Left colon (tissue), 2 donors: ENCODE measurements around the gene DDC. TPM values are rescaled to one million over a fixed set of nuclear protein-coding genes. Genes with fewer than 3 reads are reported as not detected.
"Not testable (repeated sequence)": the region's sequence is repeated elsewhere in the genome, so short reads cannot be mapped to it uniquely, and the experiment has no call there.

Experiments
- ATAC-seq: fragments of 200-7000 bp; cut with Tn5 transposase; one replicate; pipeline ENCODE4 v1.9.1; 2020; ENCODE audit warnings: mild to moderate bottlenecking, moderate library complexity
- DNase-seq, 2 donors: peaks; one replicate each; pipeline ENCODE4 v3.0.0-alpha.2; 2020
- intact Hi-C, 2 donors: fragments of 100-400 bp; cut with DNase I in 1 of 2; cut with micrococcal nuclease in 1 of 2; formaldehyde crosslinking; loops; one replicate each; pipeline versions ENCODE4 v1.11.2 to v1.14.0; 2022; cut with DNase I, micrococcal nuclease
- total RNA-seq, 2 donors: library from RNA; stranded (reverse); fragmentation: NEBNext Ultra II Directional; extraction: Animal tissue kit (Norgen Biotek cat#: 25700); gene quantifications; one replicate each; pipeline ENCODE4 v1.2.1, GENCODE V29; 2021
- donor health status: DM: no; HTN: no; CAD: no.
- donor health status: DM: yes; HTN: yes; CAD: no.

DDC gene
- total RNA-seq, 2 donors from 2014 or later: 69.3 to 74.7 TPM

- intact Hi-C loops: no loop called here
- no peak for ATAC-seq
- DNase-seq: no peak
Measured at GRCh38 chr7:50560865-50561351, 4.3 kb downstream of the DDC start.

DNA sequence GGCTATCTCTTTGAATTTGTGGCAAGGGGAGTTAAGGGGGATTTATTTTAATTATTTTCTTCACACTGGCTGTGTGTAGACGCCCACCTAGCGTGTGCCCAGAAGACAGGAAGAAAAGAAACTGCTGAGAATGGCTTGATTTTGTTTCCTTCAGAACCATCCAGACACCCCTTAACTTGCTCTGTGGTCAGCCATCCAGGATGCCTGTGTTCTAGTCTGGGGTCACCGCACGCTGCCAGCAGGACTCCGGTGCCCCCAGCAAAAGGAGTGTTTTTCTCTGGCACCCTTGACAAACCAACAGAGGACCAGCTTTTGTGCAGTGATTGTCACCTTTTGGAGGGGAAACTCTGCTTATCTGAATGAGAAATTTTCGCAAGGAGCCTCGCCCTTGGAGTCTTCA is 5.3 kb downstream of the DDC start:
- ATAC-seq: no peak
- intact Hi-C loops: no loop called here

DNA sequence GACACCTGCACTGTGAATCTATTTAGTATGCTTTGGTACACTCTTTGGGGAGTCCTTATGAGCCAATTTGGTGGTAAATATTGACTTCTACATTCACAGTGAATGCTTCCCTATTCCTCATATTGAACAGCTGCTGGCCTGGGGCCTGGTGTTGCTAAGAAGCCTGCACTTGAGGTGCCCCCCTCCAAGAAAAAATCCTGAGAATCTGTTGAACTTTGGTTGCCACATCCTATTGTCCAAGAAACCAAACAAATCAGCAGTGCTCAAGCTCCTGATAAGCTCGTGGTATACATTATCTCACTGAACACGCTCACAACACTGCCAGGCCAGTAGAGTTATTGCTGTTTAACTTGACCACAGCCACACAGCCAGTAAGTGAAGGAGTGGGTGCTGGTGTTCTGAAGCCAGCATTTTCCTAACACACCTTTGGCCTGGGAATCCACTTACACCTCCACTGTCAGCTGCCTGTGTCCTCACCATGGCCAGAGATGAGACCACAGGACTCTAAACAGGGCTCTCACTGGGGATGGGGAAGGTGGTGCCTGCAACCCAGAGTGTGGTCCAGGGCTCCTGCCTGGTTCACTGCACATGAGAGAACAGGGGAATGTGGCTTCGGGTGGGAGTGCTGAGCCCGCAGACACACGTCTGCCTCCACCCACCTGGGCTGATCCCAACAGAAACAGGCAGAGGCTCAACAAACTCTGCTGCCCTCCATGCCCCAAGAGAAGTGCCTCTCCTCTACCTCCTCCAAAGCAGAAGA is 6.7 kb downstream of the DDC start:
- ATAC-seq (peak; percentile 20), DNase-seq (no peak)
- intact Hi-C loops: no loop called here

More for the DNA sequence above, 5.3 kb downstream of the DDC start:
- DNase-seq: no peak

DNA sequence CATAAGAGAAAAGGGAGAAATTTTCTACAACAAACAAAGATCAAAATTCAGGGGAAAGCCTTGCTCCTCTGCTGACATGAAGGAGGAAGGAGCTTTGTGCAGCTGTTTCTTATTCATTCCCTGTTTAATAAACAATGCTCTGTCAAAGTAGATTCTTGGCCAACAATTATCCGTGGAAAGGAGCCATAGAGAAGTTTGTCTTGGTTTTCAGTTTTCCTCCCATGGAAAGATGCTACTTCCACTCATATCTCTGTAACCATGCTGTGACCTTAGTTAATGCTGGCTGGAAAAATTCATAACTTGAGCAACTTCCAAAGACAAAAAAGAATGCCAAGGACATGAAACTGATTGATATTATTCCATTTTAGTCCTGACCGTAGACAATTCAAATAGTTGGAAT is 8.1 kb downstream of the DDC start:
- no peak for ATAC-seq

GRCh38 chr7:50556247-50556991 is 8.8 kb downstream of the DDC start:
- ATAC-seq: peak; percentile 89
- intact Hi-C loops: no loop called here
- peak in 1 of 2 donors; percentile 50 for DNase-seq

More for the DNA sequence above, 8.1 kb downstream of the DDC start:
- intact Hi-C loops: no loop called here
- DNase-seq: no peak

DNA sequence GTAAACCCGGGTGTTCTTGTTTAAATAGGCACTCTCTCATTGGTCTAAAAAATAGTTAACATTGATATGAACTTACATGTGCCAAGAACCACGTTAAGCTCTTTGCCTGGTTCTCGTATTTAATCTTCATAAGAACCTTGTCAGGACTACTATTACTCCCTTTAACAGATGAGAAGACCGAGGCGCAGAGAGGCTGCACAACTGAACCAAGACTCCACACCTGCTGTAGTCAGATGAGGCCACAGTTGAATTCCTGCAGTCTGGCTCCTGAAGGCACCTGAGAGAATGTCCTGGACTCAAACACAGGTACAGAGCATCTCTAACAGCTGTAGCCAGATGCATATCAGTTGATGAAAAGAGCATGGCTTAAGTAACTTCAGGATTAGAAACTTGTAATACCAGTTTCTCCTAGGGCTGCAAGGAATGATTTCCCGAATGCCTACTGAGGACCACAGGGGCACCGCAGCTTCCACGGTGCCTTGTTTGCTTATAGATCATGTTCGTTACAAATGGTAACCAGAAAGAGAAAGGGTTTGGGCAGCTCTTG is 9.5 kb downstream of the DDC start:
- intact Hi-C loops: no loop called here
- ATAC-seq (no peak), DNase-seq (no peak)

DNA sequence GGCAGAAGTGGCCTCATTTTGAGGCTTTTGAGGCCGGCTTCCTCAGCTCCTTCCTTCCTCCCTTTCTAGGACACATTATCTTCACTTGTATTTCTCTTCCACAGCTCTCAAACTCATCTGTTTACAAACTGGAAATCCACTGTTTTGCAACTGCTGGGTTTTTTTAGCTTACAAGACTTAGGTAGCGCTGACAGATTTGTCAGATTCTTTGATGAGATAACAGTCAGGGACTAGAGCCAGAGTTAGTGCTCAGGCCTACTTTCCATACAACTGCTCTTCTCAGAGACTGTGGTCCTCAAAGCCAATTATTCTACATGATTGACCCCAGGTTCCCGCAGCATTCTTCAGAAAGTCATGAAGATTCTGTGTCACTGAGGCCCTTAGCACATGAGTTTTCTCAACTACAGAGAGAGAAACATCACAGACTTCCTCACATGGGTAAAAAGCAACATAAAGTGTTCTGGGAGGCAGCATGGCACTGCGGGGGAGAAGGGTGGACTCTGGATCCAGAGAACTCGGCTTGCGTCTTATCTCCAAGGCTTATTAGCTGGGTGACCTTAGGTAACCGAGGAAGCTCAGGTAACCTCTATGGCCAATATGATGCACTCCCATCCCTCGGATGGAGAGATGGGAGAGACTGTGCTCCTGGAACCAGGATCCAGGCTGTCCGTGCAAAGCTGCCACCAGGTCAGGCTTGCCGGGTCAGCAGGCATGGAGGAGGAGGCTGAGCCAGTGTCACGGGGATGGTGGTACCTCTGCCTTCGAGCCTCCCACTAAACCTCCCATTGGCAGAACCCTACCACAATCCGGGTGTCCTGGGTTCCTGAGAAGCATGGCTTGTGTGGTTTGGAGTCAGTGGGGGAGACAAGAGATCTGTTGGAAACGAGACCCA is 10.5 kb downstream of the DDC start:
- intact Hi-C loops: no loop called here
- DNase-seq: no peak
- ATAC-seq: no peak

GRCh38 chr7:50553973-50554372 is 11.2 kb downstream of the DDC start:
- intact Hi-C loops: no loop called here
- ATAC-seq: no peak
- DNase-seq: no peak

DNA sequence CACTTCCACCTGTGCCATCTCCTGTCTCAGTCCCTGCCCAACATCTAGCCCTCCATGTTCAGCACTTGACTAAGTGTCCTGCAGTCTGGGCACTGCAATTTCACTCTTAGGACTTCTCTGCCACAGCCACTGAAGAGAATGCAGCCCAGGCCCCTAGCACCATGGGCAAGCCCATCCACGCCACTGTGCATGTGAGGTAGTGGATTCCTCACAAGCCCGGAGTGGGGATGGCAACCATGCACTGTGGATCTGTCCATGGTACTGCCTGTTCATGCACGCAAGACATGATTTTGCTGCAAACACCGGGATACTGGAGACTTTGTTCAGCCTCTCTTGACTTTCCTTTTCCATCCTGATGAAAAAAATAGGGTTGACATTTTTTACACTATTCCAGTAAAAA is 12.3 kb downstream of the DDC start:
- DNase-seq (no peak), ATAC-seq (no peak)
- intact Hi-C loops: no loop called here

GRCh38 chr7:50552139-50552538 is 13.1 kb downstream of the DDC start:
- intact Hi-C loops: no loop called here
- ATAC-seq (peak; percentile 65), DNase-seq (no peak)

GRCh38 chr7:50545613-50546012 is 19.6 kb downstream of the DDC start:
- ATAC-seq, DNase-seq, intact Hi-C loops: not testable (repeated sequence)

GRCh38 chr7:50544992-50545391 is 20.2 kb downstream of the DDC start:
- no peak for DNase-seq
- intact Hi-C loops: no loop called here
- no peak for ATAC-seq

DNA sequence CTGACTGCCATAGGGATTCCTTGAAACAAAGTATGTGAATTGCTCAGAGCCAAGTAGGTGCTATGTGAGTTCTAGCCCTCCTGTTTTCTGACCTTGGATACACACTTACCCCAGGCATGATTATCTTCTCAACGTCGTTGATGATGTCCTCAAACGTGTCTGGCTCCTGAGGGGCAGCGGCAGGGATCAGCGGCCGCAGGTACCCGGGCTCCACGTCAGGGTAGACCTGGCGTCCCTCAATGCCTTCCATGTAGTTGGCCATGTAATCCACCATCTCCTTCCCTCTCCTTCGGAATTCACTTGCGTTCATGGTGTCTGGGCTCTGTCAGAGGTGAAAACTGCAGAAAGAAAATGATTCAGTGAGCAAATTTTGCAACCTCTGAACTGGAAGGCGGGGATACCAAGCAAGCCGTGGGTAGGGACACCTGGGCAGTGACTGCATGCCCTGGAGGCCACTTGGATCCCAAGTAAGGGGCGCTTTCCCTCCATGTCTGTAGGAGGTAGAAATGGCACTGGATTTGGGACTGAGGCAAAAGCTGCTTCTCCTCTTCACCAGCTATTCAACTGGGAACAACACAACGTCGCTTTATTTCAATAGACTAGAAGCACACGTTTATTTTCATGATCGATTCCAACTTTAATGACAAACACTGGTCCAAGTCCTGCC is 21.3 kb downstream of the DDC start:
- intact Hi-C loops: no loop called here
- ATAC-seq: no peak
- DNase-seq: no peak

- ATAC-seq: no peak
- intact Hi-C loops: no loop called here
Measured at GRCh38 chr7:50542132-50542531, 23.1 kb downstream of the DDC start.

DNA sequence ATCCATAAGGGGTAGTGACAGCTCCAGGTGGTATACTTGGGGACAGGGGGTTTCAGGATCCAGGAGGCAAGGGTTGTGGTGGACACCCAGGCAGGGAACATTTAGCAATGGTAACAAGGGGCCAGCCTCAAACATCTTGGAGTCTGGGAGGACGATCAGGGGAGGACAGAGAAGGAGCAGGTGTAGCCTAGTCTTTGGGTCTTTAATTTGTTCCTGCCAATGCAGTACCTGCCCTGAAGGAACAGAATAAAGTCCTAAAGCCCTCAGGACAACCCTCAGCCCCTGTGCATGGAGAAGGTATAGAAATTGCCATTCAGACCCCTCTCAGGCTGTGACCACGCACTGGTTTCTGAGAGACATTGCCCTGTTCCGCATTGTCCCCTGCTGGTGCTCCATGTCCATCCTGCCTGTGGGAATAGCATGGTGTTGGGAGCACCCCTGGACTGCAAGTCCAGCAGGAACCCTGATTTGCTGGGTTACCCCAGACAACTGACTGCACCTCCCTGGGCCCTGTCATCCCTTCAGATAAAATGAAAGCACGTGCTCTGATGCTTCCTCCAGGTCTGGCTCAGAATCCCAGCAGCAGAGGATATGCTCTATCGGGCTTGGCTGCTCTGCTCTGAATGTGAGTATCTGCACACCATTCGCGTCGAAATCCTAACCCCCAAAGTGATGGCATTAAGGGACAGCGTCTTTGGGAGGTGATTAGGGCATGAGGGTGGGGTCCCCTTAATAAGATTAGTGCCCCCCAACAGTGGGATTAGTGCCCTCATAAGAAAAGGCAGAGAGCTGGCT is 24.2 kb downstream of the DDC start:
- intact Hi-C loops: no loop called here
- no peak for ATAC-seq
- DNase-seq: no peak

More at GRCh38 chr7:50542132-50542531, 23.1 kb downstream of the DDC start:
- DNase-seq: no peak

DNA sequence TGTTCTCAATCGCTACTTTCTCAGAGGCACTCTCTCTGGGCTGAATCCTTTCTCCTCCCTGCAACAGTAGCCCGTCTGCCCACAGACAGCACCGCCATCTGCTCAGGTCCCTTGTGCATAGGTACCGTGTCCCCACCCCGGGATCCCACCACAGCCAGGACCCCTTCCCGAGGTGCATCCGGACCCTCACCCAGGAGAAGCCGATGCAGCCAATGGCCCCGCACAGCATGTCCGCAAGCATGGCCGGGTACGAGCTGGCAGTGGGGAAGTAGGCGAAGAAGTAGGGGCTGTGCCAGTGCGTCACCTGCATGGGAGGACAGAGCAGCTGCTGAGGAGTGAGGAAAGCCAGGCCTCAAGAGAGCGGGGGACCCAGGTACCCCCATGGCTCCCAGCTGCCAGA is 25.5 kb downstream of the DDC start:
- intact Hi-C loops: no loop called here
- DNase-seq (no peak), ATAC-seq (no peak)

DNA sequence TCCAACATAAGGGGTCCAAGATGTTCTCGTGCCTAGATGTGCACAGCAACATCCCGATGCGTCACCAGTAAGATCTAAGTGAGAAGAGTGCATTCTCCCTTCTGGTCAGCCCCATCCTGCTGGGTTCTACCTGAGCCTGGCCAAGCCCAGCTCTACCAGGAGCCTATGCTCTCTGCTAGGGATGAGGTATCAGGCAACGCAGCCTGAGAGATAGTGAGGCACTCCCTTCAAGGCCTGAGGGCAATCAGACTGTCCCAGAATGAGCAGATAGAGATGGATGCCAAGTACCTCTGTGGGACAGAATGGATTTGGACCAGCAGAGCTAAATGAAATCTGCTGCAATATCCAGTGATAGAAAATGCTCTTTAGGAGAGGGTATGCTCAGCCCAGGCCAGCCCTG is 26.7 kb downstream of the DDC start:
- ATAC-seq: no peak
- intact Hi-C loops: no loop called here
- no peak for DNase-seq

GRCh38 chr7:50537417-50537816 is 27.8 kb downstream of the DDC start:
- intact Hi-C loops: no loop called here
- no peak for DNase-seq
- ATAC-seq: no peak
